ENCODE measurements around the gene C1orf74.

- TF ChIP-seq, protein P1, sequence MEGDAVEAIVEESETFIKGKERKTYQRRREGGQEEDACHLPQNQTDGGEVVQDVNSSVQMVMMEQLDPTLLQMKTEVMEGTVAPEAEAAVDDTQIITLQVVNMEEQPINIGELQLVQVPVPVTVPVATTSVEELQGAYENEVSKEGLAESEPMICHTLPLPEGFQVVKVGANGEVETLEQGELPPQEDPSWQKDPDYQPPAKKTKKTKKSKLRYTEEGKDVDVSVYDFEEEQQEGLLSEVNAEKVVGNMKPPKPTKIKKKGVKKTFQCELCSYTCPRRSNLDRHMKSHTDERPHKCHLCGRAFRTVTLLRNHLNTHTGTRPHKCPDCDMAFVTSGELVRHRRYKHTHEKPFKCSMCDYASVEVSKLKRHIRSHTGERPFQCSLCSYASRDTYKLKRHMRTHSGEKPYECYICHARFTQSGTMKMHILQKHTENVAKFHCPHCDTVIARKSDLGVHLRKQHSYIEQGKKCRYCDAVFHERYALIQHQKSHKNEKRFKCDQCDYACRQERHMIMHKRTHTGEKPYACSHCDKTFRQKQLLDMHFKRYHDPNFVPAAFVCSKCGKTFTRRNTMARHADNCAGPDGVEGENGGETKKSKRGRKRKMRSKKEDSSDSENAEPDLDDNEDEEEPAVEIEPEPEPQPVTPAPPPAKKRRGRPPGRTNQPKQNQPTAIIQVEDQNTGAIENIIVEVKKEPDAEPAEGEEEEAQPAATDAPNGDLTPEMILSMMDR (conservative IDR thresholded peaks at IDR 0.05; ENCODE audit: low read length), result no peak
- no peak for TF ChIP-seq EZH2phosphoT487 (IDR thresholded peaks at IDR 0.05; ENCODE audit: borderline replicate concordance)
These were observed 38.3 kb upstream of the C1orf74 start for GRCh38 chr1:209822706-209823105.

Measured in Loucy (cell line).